OCI-M2 (cell line): ENCODE measurements around the gene DELE1.
"Not testable (repeated sequence)": the region's sequence is repeated elsewhere in the genome, so short reads cannot be mapped to it uniquely, and the experiment has no call there.

Source experiments
- DNase-seq: peaks from one replicate; lab custom pipeline; 2025; ENCODE audit not compliant: unreplicated experiment; lab: John Stamatoyannopoulos, UW

The DELE1 gene

DNA sequence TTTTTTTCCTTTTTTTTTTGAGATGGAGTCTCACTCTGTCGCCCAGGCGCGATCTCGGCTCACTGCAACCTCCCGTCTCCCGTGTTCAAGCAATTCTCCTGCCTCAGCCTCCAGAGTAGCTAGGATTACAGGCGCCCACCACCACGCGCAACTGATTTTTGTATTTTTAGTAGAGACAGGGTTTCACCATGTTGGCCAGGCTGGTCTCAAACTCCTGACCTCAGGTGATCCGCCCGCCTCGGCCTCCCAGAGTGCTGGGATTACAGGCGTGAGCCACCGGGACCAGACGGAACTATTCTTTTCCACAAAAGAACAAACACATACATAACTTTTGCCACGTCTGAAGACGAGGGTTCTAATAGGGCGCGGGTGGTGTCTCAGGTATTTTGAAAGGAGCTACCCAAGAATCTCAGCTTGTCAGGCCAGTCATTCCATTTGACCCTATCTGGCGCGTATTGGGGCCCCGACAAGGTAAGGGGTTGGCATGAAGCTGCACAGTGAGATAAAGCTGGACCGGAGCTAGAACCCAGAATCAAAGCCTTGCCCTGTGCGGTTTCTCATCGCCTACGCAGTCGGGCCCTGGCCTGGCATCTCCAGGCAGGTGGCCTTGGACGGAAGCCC, 734 bp upstream of the DELE1 start:
- not testable (repeated sequence) for DNase-seq

DNA sequence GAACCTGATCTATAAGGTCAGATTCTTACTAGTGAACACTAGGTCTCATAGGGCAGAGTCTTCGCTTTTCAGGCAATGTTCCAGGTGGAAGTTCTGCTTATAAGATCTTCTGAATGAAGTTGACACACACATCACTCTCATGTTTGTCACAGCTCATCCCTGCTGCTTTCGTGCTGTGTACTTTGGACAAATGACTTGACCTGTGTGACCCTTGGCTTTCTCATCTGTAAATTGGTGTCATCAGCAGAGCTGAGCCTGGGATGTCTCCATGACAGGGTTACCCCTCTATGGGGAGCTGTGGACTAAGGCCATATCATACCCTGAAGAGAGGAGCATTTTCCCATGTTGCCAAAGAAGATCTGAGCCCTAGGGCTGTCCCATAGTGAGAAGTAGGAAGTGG, 2.8 kb downstream of the DELE1 start:
- DNase-seq = no peak

DNA sequence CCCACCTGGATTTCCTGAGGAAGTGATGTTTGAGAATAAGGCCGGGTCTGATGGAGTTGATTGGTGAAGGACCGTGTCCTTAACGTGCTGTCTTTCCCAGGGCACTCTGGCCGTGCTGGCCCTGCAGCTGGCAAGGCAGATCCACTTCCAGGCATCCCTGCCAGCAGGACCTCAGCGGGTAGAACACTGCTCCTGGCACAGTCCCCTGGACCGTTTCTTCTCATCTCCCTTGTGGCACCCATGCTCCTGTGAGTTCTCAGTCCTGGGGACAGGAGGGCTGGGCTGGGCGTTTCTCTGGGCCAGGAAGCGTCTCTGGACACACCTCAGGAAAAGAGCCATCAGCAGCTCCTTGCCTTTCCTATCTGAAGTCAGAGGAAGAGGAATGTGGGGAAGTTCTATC, 4.4 kb downstream of the DELE1 start:
- DNase-seq = no peak

DNA sequence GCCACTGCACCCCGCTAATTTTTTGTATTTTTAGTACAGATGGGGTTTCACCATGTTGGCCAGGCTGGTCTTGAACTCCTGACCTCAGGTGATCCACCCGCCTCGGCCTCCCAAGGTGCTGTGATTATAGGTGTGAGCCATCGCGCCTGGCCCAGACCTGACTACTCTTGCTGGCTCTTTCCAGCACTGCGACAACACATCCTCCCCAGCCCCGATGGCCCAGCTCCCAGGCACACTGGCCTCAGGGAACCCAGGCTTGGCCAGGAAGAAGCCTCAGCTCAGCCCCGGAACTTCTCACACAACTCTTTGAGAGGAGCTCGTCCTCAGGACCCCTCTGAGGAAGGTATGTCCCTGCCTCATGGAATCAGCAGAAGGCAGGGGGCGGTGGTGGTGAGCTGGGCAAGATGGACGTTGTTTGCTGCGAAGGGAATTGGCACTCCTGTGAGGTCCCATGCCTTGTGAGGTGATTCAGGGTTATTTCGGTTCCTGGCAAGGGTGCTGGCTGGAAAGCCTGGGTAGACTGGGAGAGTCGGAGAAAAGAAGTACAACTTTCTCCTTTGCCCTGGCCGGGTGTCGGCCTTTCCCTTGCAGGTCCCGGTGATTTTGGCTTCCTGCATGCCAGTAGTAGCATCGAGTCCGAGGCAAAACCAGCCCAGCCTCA, 5.9 kb downstream of the DELE1 start:
- no peak for DNase-seq

GRCh38 chr5:141931694-141932093, 8.0 kb downstream of the DELE1 start:
- no peak for DNase-seq

GRCh38 chr5:141933151-141933550, 9.5 kb downstream of the DELE1 start:
- no peak for DNase-seq

DNA sequence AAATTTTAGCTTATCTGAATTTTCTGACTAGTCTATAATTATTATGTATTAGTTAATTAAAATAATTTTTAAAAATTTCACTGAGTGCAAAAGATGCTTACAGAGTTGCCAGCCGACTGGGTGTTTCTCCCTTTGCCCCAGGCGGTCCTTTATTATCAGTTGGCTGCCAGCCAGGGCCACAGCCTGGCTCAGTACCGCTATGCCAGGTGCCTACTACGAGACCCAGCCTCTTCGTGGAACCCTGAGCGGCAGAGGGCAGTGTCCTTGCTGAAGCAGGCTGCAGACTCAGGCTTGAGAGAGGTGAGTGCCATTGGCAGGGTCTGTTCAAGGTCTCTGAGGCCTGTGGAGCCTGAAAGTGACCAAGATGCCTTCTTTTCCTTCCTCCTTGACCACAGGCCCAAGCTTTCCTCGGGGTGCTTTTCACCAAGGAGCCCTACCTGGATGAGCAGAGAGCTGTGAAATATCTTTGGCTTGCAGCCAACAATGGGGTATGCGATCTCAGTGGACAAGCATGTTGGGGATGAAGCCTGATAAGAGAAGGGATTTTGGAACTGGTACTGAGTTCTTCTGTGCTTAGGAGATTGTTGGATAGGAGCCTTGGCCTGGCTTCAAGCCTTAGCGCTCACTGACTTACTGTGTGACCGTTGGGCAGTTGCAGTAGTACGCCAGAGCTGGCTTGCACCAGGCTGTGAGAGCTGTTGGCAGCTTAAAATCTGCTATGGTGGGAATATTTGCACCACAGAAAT, 10.6 kb downstream of the DELE1 start:
- DNase-seq = no peak

GRCh38 chr5:141935538-141935937, 11.9 kb downstream of the DELE1 start:
- DNase-seq = no peak

DNA sequence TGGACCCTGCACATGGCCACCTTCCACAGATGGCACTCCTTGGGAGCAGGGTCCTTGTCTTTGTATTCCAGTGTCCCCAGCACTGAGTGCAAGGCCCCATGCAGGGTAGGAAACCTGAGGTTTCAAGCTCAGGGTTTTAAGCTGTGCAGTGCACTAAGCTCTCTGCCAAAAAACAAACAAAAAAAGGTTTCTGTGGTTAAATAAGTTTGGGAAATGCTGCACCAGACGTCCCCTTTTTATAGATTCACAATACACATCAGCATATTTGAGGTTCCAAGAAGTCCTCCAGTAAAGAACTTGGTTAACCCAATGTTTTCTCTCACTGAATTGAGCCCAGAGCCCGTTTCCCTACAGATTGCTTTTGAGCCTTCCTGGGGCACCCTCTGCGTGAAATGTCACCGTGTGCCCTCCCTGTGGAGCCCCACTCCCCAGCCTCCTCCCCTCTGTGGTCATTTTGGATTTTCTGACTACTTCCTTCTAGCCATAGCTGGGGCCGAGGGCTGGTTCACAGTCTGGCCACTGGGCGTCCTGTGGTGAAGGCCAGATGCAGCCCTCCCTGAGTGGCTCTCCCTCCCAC, 17.1 kb downstream of the DELE1 start:
- DNase-seq = no peak

DNA sequence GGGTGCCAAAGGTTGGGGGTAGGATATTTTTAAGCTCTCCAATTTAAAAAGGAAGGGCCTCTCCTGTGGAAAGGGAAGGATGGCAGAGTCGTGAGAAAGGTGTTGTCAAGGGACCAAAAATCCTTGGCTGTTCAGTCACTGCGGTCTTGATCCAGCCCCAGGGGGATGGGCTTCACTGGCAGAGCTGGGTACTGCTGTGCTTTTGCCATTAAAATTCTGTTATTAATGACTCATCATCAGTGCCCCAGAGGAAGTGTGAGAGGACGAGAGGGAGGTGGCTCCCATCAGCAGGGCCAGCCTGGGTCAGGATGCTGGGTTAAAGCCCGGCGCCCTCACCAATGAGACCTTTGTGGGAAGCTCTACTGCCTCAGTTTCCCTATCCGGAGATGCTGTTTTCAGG, 17.6 kb downstream of the DELE1 start:
- DNase-seq = no peak

- no peak for DNase-seq
Observed at GRCh38 chr5:141941779-141942178, 18.1 kb downstream of the DELE1 start.

DNA sequence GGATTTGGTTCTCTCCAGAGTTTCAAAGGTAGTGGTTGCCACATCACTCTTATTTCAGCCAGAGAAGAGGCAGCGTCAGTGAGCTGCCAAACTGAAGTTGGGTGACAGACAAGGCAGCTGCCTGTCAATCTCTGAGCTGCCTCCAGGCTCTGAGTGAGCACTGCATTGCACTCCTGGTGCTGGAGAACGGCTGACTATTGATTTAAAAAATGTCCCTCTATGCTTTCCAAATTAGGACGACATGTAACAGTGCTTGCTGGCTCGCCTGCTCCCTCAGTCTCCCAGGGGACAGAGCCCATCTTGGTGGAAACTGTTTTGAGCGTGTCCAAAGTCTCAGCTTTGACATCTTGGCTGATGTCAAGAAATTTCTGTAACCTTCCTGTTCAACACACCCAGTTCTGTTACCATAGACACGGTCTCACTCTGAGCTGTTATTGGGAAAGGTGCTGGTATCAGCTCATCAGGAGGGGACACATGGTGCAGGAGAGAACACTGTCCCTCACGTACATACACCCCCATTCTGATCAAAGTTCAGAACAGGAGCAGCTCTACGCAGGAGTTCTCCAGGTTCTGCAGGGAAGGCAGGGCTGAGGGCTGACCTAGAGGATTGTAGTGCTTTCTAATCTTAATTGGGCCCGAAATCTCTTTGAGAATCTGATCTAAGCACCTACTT, 18.6 kb downstream of the DELE1 start:
- no peak for DNase-seq

GRCh38 chr5:141944076-141944475, 20.4 kb downstream of the DELE1 start:
- DNase-seq = no peak

GRCh38 chr5:141945511-141946051, 21.9 kb downstream of the DELE1 start:
- DNase-seq = no peak

DNA sequence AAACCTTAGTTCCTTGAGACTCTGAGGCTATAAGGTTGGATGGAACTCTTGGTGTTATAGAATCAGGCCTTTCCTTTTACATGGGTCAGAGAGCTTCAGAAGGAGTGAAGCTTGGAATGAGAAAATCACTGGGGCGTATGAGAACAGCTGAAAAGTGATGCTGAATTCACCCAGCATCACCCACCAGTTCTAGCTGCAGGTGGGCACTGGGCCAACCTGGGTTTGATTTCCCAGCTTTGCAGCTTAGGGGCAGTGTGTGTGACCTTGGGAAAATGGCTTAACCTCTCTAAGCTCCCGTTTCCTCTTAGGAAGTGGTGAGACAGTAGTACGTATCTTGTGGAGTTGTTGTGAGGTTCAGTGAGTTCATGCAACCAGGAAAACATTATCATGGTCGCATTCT, 23.6 kb downstream of the DELE1 start:
- no peak for DNase-seq

DNA sequence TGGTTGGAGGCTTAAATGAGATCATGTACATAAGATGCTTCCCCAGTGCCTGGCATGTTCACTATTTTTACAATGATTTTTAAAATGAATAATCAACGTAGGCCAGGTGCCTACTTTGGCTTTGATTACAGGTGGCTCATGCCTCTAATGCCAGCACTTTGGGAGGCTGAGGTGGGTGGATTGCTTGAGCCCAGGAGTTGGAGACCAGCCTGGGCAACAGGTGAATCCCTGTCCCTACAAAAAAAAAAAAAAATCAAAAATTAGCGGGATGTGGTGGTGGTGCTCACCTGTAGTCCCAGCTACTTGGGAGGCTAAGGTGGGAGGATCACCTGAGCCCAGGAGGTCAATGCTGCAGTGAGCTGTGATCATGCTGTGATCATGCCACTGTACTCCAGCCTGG, 25.1 kb downstream of the DELE1 start:
- no peak for DNase-seq

GRCh38 chr5:141949511-141949910, 25.8 kb downstream of the DELE1 start:
- no peak for DNase-seq

- DNase-seq = no peak
Observed at GRCh38 chr5:141950207-141951005, 26.7 kb downstream of the DELE1 start.

DNA sequence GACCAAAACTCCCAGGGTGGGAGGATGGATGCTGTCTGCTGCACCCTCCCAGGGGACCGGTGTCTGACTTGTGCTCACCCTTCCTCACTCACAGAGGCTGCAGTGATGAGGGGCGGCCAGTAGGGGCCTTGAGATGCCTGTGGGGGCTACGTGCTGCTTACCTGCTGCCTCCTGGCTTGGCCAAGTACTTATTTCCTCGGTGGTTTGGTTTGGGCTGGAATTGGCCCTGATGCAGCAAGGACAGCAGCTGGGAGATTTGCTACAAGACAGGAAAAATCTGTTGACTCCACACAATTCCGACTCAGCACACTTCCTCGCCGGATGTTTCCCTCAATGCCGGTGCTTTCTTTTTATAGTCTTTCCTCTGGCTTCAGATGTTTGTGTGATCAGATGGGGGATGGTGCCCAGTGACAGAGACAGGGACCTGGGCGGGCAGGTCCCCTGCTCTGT, 27.7 kb downstream of the DELE1 start:
- DNase-seq = no peak

- DNase-seq = no peak
Observed at GRCh38 chr5:141952020-141952419, 28.3 kb downstream of the DELE1 start.
